ENCODE data around the gene C8A. TPM values are rescaled to one million over a fixed set of nuclear protein-coding genes. Genes with fewer than 3 reads are reported as not detected.

C8A gene
- total RNA-seq, 1 experiment from 2014 or later = not detected

GRCh38 chr1:56849750-56850149 is 4.8 kb upstream of the C8A start:
- H3K56ac ChIP-seq (ENCODE audit: insufficient read length, low read depth, low read length) = no peak overlapping the region
- H2BK120ac ChIP-seq (ENCODE audit: low read depth, low read length, poor library complexity, severe bottlenecking) = no peak overlapping the region
- H3K79me2 ChIP-seq (ENCODE audit: insufficient read depth, low read length) = no peaks in the 10 kb centered on the region
- H4K5ac ChIP-seq (ENCODE audit: insufficient read length, low read depth, low read length) = no peak overlapping the region
- H2BK12ac ChIP-seq (ENCODE audit: insufficient read length, low read depth, low read length) = no peak overlapping the region
- no peak overlapping the region for H4K8ac ChIP-seq (replicated peaks; ENCODE audit: insufficient read length, low read depth, low read length)
- no peak overlapping the region for H3K4me3 Mint-ChIP-seq
- H2BK5ac ChIP-seq (ENCODE audit: insufficient read length, low read length) = no peak overlapping the region
- peaks cover 19% of the 10 kb centered on the region for H3K27me3 Mint-ChIP-seq (ENCODE audit: low read depth)
- no peak overlapping the region for H3K9ac ChIP-seq (ENCODE audit: extremely low read depth, insufficient read length, low read length)
- no peak overlapping the region for H2AFZ ChIP-seq (ENCODE audit: low read length)
- H3K79me1 ChIP-seq (ENCODE audit: insufficient read depth, low read depth, low read length, poor library complexity, severe bottlenecking) = no peaks in the 10 kb centered on the region
- no peak overlapping the region for H3K27ac ChIP-seq (ENCODE audit: insufficient read length, low read depth, low read length)
- H3K36me3 Mint-ChIP-seq (ENCODE audit: insufficient read depth in 1 of 3, low read depth in 3 of 3) = peaks cover 0 to 5% (median 0%) of the 10 kb centered on the region in 3 experiments; a peak in 1 of 7 replicates
- TF ChIP-seq CTCF (conservative IDR thresholded peaks at IDR 0.05) = no peak
- no peak overlapping the region for H3K4me2 ChIP-seq (ENCODE audit: insufficient read depth, insufficient read length, low read length)
- H3K9me3 Mint-ChIP-seq = peaks cover 0 to 5% of the 10 kb centered on the region in 2 experiments; a peak in 1 of 5 replicates
- H3K4me1 ChIP-seq (ENCODE audit: insufficient read depth, low read length) = no peaks in the 10 kb centered on the region
- no peak overlapping the region for H3T11ph ChIP-seq (ENCODE audit: low read length)
- no peak for DNase-seq
- H3K27me3 ChIP-seq (ENCODE audit: insufficient read depth, low read length) = no peaks in the 10 kb centered on the region
- H3K9me3 ChIP-seq (ENCODE audit: control insufficient read depth, low read depth, low read length) = no peaks in the 10 kb centered on the region
- no peak overlapping the region for H2BK20ac ChIP-seq (ENCODE audit: low read depth, low read length, poor library complexity, severe bottlenecking)
- no peak overlapping the region for H3K4ac ChIP-seq (ENCODE audit: low read depth, low read length)
- no peak overlapping the region for H3K14ac ChIP-seq (ENCODE audit: insufficient read depth, low read length)
- H3K23me2 ChIP-seq (ENCODE audit: insufficient read length, low read depth, low read length, poor library complexity, severe bottlenecking) = no peaks in the 10 kb centered on the region
- peaks cover 11 to 31% of the 10 kb centered on the region in 2 experiments for H3K4me1 Mint-ChIP-seq
- no peaks in the 10 kb centered on the region for H4K20me1 ChIP-seq (ENCODE audit: control insufficient read depth, insufficient read depth, insufficient read length)
- H4K91ac ChIP-seq (ENCODE audit: insufficient read length, low read depth, low read length) = no peak overlapping the region
- WGBS (ENCODE audit: extremely low coverage, insufficient read length, low lambda C conversion rate) = no CpG with 5 or more reads among the region's 7 CpGs
- H2AK5ac ChIP-seq (ENCODE audit: insufficient read length, low read length) = no peak overlapping the region
- H2BK15ac ChIP-seq (ENCODE audit: low read depth, low read length) = no peak overlapping the region
- H3K27ac Mint-ChIP-seq = no peak overlapping the region
- H3K18ac ChIP-seq (ENCODE audit: insufficient read length, low read depth, low read length) = no peak overlapping the region
- H3K23ac ChIP-seq (ENCODE audit: insufficient read length, low read depth, low read length) = no peak overlapping the region

Measured in H9 (cell line).